Right lobe of liver (tissue), 6 donors: ENCODE results near the gene ADAMTS6. TPM values are rescaled to one million over a fixed set of nuclear protein-coding genes. Genes with fewer than 3 reads are reported as not detected.

Experiments
- ATAC-seq, 4 donors: fragments of 200-7000 bp; cut with Tn5 transposase; one replicate each; pipeline ENCODE4 v1.9.1; 2020; ENCODE audit warnings: mild to moderate bottlenecking in 4 of 4, moderate library complexity in 4 of 4
- DNase-seq, 3 donors: peaks; one replicate each; pipeline ENCODE4 v3.0.0-alpha.2; 2020
- H3K27ac ChIP-seq, 3 donors: fragments of 200-600 bp; one replicate each; pipeline ENCODE4 v1.8.0; 2022
- H3K27me3 ChIP-seq, 2 donors: fragments of 200-600 bp; one replicate each; pipeline ENCODE4 v1.8.0; 2022
- H3K36me3 ChIP-seq, 4 donors: fragments of 200-600 bp; sonication (generic) in 1 of 4; one replicate each; pipeline versions ENCODE4 v1.5.1 to v1.8.0; 2017 to 2022; ENCODE audit warnings: control low read depth in 1 of 4
- H3K4me1 ChIP-seq, 4 donors: fragments of 200-600 bp; sonication (generic) in 1 of 4; one replicate each; pipeline versions ENCODE4 v1.5.1 to v1.8.0; 2017 to 2022; ENCODE audit warnings: control low read depth in 1 of 4
- H3K4me3 ChIP-seq, 3 donors: fragments of 200-600 bp; one replicate each; pipeline ENCODE4 v1.8.0; 2022
- H3K9me3 ChIP-seq, 4 donors: fragments of 200-600 bp; sonication (generic) in 1 of 4; one replicate each; pipeline versions ENCODE4 v1.5.1 to v1.8.0; 2017 to 2022; ENCODE audit warnings: control low read depth in 1 of 4
- POLR2A ChIP-seq: fragments of 450-650 bp; IDR thresholded peaks from one replicate; pipeline ENCODE4 v1.6.1; 2017; ENCODE audit warnings: antibody characterized with exemption, mild to moderate bottlenecking
- WGBS: methylation state at CpG from one replicate; pipeline ENCODE4 v1.1.6; 2018; ENCODE audit warnings: low coverage, low lambda C conversion rate; ENCODE audit not compliant: insufficient coverage; ENCODE audit errors: missing lambda C conversion rate; 5-methylcytosine and 5-hydroxymethylcytosine counted together
- intact Hi-C, 2 donors: fragments of 100-400 bp; cut with DNase I; formaldehyde crosslinking; loops; one replicate each; pipeline versions ENCODE4 v1.11.2 to v1.14.1; 2022
- total RNA-seq, 6 experiments: library from RNA; depleted of rRNA in 2 of 6; stranded (reverse); fragments of >200 nt in 2 of 6; fragmentation: NEBNext Ultra II Directional in 3 of 6; extraction: Animal tissue kit (Norgen Biotek cat#: 25700) in 3 of 6; gene quantifications; one replicate each; pipeline versions ENCODE4 v1.1.0 to v1.2.4, GENCODE V29; 2016 to 2023
- TF ChIP-seq, protein P1 (sequence below), 4 donors: fragments of 200-600 bp in 3 of 4; fragments of 450-650 bp in 1 of 4; IDR thresholded peaks; one replicate each; pipeline versions ENCODE4 v1.5.1 to v1.8.0; 2016 to 2022; ENCODE audit warnings: antibody characterized with exemption in 4 of 4, mild to moderate bottlenecking in 2 of 4
- donor health status: DM: no; HTN: yes; CAD: no.
- donor health status: DM: no; HTN: no; CAD: no.
- donor health status: DM: no; HTN: no; CAD: no.
- donor health status: DM: no; HTN: yes; CAD: no.
- donor health status: DM: no; HTN: yes; CAD: no.

Gene ADAMTS6
- total RNA-seq, 6 experiments from 2014 or later, result 0.17 to 0.56 (median 0.40) TPM

DNA sequence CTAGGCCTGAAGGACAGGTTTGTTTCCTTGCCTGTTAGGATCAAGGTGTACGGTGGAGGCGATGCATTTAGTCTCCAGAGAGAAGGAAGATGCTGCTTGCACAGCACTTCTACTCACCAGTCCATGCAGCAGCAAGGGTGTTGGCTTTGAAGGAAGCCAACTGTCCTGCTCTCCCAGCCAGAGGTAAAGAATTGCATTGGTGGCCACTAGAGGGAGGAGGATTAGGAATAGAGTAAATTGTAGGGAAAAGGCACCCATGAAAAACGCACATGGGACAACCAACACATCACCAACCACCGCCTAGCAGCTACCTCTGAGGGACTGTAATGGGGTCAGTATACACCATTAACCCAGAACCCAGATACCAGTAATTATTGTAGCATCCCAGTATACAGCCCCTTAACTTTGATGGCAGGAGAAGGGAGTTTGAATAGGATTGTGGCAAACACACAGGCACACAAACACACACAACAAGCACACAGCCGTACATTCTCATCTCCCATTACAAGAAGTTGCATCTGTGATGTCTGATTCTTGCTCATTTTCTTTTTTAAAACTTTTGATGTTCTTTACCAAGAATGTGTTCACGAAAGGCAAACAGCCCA, 267.7 kb downstream of the ADAMTS6 start:
- intact Hi-C loops, result no loop called here
- 56% methylated on average over 5 of the region's 6 CpGs for WGBS
- TF ChIP-seq, protein P1, sequence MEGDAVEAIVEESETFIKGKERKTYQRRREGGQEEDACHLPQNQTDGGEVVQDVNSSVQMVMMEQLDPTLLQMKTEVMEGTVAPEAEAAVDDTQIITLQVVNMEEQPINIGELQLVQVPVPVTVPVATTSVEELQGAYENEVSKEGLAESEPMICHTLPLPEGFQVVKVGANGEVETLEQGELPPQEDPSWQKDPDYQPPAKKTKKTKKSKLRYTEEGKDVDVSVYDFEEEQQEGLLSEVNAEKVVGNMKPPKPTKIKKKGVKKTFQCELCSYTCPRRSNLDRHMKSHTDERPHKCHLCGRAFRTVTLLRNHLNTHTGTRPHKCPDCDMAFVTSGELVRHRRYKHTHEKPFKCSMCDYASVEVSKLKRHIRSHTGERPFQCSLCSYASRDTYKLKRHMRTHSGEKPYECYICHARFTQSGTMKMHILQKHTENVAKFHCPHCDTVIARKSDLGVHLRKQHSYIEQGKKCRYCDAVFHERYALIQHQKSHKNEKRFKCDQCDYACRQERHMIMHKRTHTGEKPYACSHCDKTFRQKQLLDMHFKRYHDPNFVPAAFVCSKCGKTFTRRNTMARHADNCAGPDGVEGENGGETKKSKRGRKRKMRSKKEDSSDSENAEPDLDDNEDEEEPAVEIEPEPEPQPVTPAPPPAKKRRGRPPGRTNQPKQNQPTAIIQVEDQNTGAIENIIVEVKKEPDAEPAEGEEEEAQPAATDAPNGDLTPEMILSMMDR (IDR thresholded peaks at IDR 0.05), result peak; percentile 37 to 57 (median 57)
- TF ChIP-seq POLR2A, result no peak
- H3K4me3 ChIP-seq, result no peak overlapping the region
- H3K4me1 ChIP-seq, result no peaks in the 10 kb centered on the region
- ATAC-seq, result peak; percentile 88 to 93 (median 92)
- H3K36me3 ChIP-seq, result no peaks in the 10 kb centered on the region
- H3K27me3 ChIP-seq, result no peaks in the 10 kb centered on the region
- H3K9me3 ChIP-seq, result no peaks in the 10 kb centered on the region
- DNase-seq, result peak in 2 of 3 donors; percentile 11 to 45
- no peak overlapping the region for H3K27ac ChIP-seq

DNA sequence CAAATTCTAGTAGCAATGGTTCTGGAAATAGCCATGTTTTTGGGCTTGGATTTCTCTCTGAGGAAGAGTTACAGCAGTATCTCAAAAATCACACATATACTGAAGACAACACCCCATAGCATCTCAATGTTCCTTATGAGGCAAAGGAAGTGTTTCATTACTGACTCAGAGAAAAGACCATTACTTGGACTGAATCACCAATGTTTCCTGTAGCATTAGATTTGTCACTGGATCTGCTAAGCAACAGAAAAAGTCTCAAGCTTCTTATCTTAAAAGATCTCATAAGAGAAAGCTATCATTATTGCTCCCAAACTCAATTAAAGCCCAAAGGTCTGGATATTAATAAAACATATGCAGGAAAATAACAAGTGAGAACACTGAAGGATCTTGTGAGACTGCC, 272.4 kb downstream of the ADAMTS6 start:
- Histone ChIP-seq H3K4me1 (no peaks in the 10 kb centered on the region), H3K36me3 (no peaks in the 10 kb centered on the region), H3K9me3 (no peaks in the 10 kb centered on the region), H3K4me3 (no peak overlapping the region), H3K27me3 (no peaks in the 10 kb centered on the region), H3K27ac (no peak overlapping the region)
- TF ChIP-seq, protein P1 (IDR thresholded peaks at IDR 0.05), result no peak
- TF ChIP-seq POLR2A, result no peak
- ATAC-seq, result no peak
- no peak for DNase-seq
- intact Hi-C loops, result no loop called here

DNA sequence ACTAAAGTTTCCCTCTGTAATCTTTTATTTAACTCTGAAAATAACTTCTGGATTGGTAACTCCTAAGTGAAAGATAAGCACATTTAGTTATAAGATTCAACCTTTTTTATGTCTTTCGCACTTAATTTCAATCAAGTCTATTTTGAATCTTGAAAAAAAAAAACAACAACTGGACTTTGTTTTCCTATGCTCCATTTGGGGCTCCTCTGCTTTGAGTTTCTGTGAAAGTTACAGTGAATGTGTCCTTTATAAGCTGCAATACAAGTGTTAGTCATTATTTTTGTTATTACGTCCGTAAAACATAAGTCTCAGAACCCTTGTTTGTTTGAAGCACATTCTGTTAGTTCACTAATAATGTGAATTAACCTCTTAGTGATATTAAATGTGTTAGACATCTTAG, 276.8 kb downstream of the ADAMTS6 start:
- no peak for TF ChIP-seq POLR2A
- TF ChIP-seq, protein P1 (IDR thresholded peaks at IDR 0.05), result no peak
- no peaks in the 10 kb centered on the region for H3K4me1 ChIP-seq
- ATAC-seq, result no peak
- H3K36me3 ChIP-seq, result no peaks in the 10 kb centered on the region
- 70% methylated on average over 3 of the region's 3 CpGs for WGBS
- intact Hi-C loops, result no loop called here
- no peaks in the 10 kb centered on the region for H3K27me3 ChIP-seq
- H3K4me3 ChIP-seq, result no peak overlapping the region
- no peak overlapping the region for H3K27ac ChIP-seq
- no peaks in the 10 kb centered on the region for H3K9me3 ChIP-seq
- DNase-seq, result no peak

DNA sequence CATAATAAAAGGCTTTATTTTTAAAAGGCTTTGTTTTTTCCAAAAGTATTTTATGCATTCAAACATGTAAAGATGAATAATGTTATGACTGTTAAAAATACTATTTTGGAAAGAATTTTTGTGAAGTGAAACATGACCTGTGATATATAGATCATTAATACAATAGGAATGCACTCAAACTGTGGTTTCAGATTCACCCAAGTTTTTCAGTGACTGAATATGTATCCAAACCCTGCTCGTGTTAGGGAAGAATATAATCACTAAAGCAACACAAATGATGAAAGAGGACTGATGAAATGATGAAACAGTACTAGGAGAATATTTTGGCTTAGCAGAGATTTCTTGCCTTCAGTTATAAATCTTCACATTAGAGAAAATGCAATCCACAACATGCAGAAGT, 278.0 kb downstream of the ADAMTS6 start:
- WGBS, result 31% methylated on average over 1 of the region's 1 CpG
- TF ChIP-seq, protein P1 (IDR thresholded peaks at IDR 0.05), result no peak
- TF ChIP-seq POLR2A, result no peak
- no peak for DNase-seq

More for the DNA sequence above, 278.0 kb downstream of the ADAMTS6 start:
- no peak overlapping the region for H3K4me3 ChIP-seq
- ATAC-seq, result no peak
- H3K36me3 ChIP-seq, result no peaks in the 10 kb centered on the region
- no peaks in the 10 kb centered on the region for H3K27me3 ChIP-seq
- H3K9me3 ChIP-seq, result no peaks in the 10 kb centered on the region
- intact Hi-C loops, result no loop called here
- no peaks in the 10 kb centered on the region for H3K4me1 ChIP-seq
- no peak overlapping the region for H3K27ac ChIP-seq
